GM19239 (cell line): ENCODE data around the gene KLK8.

ENCODE experiments used
- DNase-seq: peaks from one replicate; pipeline ENCODE4 v3.0.0; 2011; ENCODE audit warnings: low spot score; ENCODE audit not compliant: insufficient read length
- FAIRE-seq: peaks from 2 replicates; lab custom pipeline; 2011; peaks lifted over from hg19 to GRCh38; lab: Jason Lieb, UNC

The KLK8 gene, protein sequence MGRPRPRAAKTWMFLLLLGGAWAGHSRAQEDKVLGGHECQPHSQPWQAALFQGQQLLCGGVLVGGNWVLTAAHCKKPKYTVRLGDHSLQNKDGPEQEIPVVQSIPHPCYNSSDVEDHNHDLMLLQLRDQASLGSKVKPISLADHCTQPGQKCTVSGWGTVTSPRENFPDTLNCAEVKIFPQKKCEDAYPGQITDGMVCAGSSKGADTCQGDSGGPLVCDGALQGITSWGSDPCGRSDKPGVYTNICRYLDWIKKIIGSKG

GRCh38 chr19:51001515-51001914, at the start of gene KLK8:
KLK8 (minus strand) TSS chr19:51001604; CDS start chr19:51001167, 437 bp downstream.
- FAIRE-seq: no peak
- no peak for DNase-seq

GRCh38 chr19:51047031-51047335, 45.6 kb upstream of the KLK8 start:
- DNase-seq (no peak), FAIRE-seq (no peak)

DNA sequence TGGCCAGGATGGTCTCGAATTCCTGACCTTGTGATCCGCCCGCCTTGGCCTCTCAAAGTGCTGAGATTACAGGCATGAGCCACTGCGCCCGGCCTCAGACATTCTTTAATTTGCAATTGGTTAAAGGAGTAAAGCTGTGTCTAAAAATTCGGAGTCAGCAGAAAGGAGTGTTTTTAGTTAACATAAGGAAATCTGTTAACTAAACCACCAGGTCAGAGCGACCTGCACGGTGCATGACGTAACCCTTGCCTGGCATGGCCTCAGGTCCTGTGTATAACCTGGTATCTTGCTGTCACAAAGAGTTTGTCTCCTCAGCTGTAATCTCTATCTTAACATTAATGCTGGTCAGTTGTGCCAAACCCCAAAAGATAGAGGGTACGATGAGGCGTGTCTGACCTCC, 42.9 kb upstream of the KLK8 start:
- DNase-seq: no peak
- no peak for FAIRE-seq

DNA sequence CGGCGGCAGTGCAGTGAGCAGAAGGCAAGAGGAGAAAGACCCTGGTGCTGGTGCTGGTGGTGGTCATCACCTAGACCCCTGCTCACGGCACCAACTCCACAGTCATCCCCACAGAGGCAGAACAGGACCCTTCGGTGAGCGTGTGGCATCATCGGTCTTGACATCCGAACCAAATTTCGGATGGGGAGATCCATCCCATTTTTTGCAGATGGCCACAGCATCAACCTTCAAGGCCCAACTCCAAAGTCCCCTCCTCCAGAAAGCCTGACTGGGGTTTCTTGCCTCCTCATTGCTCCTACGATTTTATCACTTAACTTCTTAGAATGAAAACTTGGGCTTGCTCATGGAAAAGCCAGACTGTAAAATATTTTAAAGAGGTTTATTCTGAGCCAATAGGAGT, 42.1 kb upstream of the KLK8 start:
- DNase-seq (no peak), FAIRE-seq (no peak)

- FAIRE-seq (no peak), DNase-seq (no peak)
Observed at GRCh38 chr19:51040151-51040550, 38.7 kb upstream of the KLK8 start.

DNA sequence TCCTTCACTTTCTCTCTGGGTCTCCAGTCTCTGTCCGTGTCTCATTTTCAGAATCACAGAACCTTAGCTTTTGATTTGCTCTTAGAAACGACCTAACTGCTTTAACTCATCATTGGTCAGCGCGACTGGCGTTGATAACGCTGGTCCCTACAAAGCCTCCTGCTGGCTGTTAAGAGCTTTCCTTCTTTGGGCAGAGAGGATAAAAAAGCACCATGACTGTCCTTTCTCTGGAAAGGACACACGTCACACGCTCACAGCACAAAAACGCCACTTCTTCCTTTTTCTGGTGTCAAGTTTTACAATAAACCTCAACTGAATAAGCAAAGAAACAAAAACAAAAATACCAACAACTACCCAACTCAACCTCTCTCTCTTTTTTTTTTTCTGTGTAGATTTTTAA, 35.1 kb upstream of the KLK8 start:
- FAIRE-seq (no peak), DNase-seq (no peak)

DNA sequence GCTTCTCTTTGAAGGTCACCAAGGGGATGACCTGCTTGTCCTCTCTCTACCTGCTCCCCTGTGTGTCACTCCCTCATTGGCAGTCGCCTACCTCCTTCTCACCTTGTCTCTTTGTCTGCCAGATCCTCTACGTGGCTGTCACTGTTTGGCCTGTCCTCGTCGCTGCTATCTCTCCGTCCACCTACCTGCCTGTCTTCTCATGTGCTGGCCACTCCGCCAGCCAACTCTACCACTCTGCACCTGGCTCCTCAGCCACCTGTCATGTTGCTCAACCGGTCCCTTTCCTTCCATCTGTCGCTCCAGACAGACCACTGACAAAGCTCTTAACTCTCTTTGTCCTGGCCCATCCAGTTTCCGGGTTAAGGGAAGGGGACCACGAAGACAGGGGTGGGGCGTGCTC, 33.3 kb upstream of the KLK8 start, which contains the start of gene KLK12:
Gene KLK12, minus strand, starts transcription at position 299 of the 400 bp plus-strand sequence. CDS start 381 bp downstream, outside the sequence.
- no peak for FAIRE-seq
- DNase-seq: no peak

DNA sequence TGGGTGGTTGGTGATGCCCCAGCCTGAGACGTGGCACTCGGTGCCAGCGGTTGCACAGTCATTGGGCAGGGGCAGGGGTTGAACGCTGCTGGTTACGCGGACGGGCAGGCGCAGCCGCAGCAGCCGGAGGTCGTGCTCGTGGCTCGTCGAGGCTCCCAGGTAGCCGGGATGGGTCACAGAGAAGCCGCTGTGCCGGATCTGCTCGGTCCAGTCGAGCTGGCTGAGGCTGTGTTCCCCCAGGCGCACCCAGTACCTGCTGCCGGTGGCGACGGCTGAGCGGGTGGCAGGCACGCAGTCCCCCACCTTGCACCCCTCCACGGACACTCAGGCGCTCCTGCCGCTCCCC, 30.4 kb upstream of the KLK8 start:
- DNase-seq (no peak), FAIRE-seq (no peak)

GRCh38 chr19:51031220-51031879, 29.9 kb upstream of the KLK8 start:
- FAIRE-seq (no peak), DNase-seq (no peak)

GRCh38 chr19:51030631-51031030, 29.2 kb upstream of the KLK8 start:
- FAIRE-seq (no peak), DNase-seq (no peak)

- FAIRE-seq: no peak
Observed at GRCh38 chr19:51029718-51030117, 28.3 kb upstream of the KLK8 start.

GRCh38 chr19:51027873-51028272, 26.5 kb upstream of the KLK8 start:
- FAIRE-seq (no peak), DNase-seq (no peak)

More at GRCh38 chr19:51029718-51030117, 28.3 kb upstream of the KLK8 start:
- DNase-seq: no peak

DNA sequence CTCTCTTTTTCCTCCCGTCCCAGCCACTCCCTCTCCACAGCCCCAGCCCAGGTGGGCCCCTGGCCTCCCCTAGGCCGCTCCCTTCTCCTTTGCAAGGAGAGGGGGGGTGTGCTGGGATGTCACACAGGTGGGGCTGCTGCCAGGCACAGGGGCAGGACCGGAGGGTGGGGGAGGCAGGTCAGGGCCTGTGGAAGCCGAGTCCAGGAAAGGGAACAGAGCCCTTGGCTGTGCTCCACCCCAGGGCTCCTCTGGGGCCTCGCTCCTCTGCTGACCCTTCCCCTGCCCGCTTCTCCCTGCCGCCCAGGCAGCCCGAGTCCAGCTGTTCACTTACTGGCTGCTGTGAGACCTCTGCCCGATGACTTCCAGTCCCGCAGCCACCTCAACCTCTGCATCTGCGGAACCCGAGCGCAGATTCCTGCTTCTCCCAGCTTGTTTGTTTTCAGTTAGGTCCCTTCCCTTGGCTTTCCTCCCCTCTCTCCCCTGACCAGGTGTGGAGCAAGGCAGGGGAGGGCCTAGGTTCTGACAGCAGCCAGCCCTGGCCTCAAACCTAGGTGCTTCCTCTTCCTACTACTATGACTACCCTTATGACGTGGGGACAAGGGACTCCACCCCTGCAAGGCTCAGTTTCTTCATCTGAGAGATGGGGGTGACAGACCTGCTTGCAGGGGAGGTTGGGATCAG, 25.9 kb upstream of the KLK8 start:
- no peak for DNase-seq
- no peak for FAIRE-seq

- DNase-seq (no peak), FAIRE-seq (no peak)
Observed at GRCh38 chr19:51026554-51026831, 25.1 kb upstream of the KLK8 start, which contains the start of gene KLK11. KLK11 (minus strand) TSS chr19:51026616; CDS start chr19:51025631, 985 bp downstream.

DNA sequence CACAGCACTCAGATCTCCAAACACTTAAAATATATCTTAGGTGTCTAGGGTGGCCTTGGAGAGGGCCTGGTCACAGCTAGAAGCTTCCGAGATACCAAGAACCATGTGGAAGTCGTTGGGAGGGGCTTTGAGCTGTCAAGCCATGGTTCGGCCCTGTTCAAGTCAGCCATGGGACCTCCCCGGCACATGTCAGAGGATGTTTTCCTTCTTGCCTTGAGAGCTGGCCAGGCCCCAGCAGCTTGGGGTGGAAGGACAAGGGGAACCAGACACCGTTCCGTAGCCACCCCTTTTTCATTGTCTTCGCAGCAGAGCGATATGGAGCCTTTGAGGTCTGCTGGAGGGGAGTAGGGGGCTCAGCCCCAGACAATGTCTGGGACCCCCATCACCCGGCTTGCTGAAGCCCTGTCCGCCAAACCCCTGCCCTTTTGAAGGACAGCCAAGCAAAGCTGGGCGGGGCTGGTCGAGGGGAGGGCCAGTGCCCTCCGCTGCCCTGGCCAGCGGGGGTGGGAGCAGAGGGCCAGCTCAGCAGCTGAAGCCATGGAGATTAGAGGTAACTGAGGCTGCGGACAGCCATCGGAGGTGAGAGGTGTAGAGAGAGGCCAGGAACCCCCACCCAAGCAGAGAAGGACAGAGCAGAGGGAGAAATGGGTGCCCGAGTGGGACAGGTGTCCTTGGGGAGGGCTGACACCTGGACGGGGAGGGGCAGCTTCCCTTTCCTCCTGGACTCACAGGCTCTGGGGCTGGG, 24.6 kb upstream of the KLK8 start:
- no peak for DNase-seq
- no peak for FAIRE-seq

- DNase-seq (no peak), FAIRE-seq (no peak)
Observed at GRCh38 chr19:51025401-51025800, 24.0 kb upstream of the KLK8 start.

DNA sequence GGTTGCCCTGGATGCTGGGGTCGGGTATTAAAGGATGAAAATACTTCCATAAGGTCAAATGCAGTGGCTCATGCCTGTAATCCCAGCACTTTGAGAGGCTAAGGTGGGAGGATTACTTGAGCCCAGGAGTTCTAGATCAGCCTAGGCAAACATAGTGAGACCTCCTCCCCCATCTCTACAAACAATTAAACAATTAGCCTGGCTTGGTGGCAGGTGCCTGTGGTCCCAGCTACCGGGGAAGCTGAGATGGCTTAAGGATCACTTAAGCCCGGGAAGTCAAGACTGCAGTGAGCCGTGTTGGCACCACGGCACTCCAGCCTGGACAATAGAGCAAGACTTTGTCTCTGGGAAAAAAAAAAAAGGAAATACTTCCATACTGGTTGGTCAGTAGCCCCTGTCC, 23.5 kb upstream of the KLK8 start:
- DNase-seq: no peak
- no peak for FAIRE-seq

DNA sequence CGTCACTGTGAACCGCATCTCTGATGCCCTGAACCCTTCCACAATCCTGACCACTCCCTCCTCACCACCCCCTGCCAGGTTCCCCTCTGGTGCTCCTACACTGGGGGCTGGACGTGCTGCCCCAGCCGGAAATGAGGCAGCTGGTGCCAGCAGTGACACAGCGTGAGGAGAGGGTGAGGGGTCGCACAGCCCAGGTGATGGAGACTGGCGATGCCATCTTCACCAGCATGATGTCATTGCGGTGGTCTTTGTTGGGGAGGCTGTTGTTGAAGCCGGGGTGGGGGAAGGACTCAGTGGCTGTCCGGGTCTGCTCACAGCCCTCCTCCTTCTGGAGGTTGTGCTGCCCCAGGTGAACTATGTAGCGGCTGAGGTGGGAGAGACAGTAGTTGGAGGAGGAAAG, 22.5 kb upstream of the KLK8 start:
- FAIRE-seq (no peak), DNase-seq (no peak)

DNA sequence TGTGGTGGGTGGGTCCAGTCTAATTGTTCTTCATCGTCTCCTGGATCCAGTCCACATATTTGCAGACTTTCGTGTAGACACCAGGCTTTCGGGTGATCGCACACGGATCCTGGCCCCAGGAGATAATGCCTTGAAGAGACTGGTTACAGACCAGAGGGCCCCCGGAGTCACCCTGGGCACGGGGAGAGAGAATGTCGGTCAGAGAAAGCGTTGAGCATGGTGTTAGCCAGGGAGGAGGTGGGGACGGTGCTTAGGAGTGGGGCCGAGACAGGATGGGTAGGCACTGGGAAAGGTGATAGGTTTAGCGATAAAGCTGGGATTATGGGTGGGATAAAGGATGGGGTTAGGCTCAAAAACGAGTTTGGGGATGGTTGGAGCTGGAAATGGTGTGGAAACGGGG, 21.1 kb upstream of the KLK8 start:
- FAIRE-seq (no peak), DNase-seq (no peak)

DNA sequence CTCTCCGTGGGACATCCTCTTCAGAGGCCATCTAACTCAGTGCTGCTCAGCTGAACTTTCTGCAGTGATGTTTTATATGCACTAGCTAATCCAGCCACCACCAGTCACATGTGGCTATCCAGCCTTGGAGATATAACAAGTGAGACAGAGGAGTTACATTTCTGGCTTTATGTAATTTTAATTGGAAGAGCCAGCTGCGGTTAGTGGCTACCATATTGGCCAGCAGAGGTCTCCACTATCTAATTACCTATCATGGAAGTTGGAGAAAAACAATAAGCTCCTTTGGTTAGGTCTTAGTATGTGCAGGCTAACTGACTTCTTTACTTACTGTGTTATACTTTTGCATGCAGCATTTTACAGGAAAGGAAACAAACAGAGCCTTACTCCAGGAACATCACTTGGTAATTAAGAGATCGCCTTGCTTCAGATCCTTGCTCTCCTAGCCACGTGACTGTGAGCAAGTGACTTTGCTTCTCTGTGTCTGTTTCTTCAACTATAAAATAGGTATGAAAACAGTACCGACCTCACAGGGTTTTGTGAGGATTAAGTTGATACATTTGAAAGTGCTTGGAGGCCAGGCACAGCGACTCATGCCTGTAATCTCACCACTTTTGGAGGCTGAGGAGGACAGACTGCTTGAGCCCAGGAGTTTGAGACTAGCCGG, 19.7 kb upstream of the KLK8 start:
- no peak for DNase-seq
- FAIRE-seq: no peak

GRCh38 chr19:51019544-51019925, 18.1 kb upstream of the KLK8 start, which contains the start of gene KLK10:
KLK10 (minus strand) TSS chr19:51019709; CDS start chr19:51019130, 579 bp downstream.
- DNase-seq: no peak
- no peak for FAIRE-seq
